Endothelial cell of umbilical vein (primary cell): ENCODE results near the gene TBC1D8. TPM values are rescaled to one million over a fixed set of nuclear protein-coding genes. Genes with fewer than 3 reads are reported as not detected.
A peak's percentile ranks its signal among the peaks of the same experiment; 100 is the strongest.

Experiments
- BruUV-seq: library from RNA; stranded (reverse); fragments of 400-500 nt; replicated peaks from 2 replicates; lab custom pipeline; 2021; lab: Mats Ljungman, UMichigan
- CTCF ChIA-PET: fragments of 300-600, 350-600 bp; sonication (Branson Sonifier 250); formaldehyde crosslinking; loops from one replicate; lab custom pipeline; 2021; ENCODE audit warnings: antibody characterized with exemption, inconsistent platforms; lab: Charles Lee
- POLR2A ChIA-PET: fragments of 300-600, 350-600 bp; sonication (Branson Sonifier 250); formaldehyde crosslinking; loops from one replicate; lab custom pipeline; 2021; ENCODE audit warnings: antibody characterized with exemption, inconsistent platforms; lab: Charles Lee
- DNase-seq: peaks from one replicate; pipeline ENCODE4 v3.0.0-alpha.2; 2011; ENCODE audit warnings: low read depth, low spot score
- FAIRE-seq: peaks from 2 replicates; lab custom pipeline; 2011; peaks lifted over from hg19 to GRCh38; lab: Jason Lieb, UNC
- H2AFZ ChIP-seq: 2 replicates; pipeline ENCODE4 v1.6.0; 2012; ENCODE audit warnings: low read depth, low read length, control low read depth, inconsistent platforms
- H3K27ac ChIP-seq: 2 replicates; pipeline ENCODE4 v1.5.1; 2011; ENCODE audit warnings: low read depth, mild to moderate bottlenecking, control low read depth, low read length, moderate library complexity; ENCODE audit not compliant: insufficient read depth
- H3K27me3 ChIP-seq, 2 experiments: 2 replicates each; pipeline versions ENCODE4 v1.6.0 to v1.6.1; 2011; ENCODE audit warnings: low read length in 2 of 2, mixed read lengths in 1 of 2; ENCODE audit not compliant: control insufficient read depth in 2 of 2, insufficient read depth in 2 of 2
- H3K36me3 ChIP-seq, 2 experiments: 2 replicates in 1 of 2; 3 replicates in 1 of 2; pipeline ENCODE4 v1.5.1; 2011; ENCODE audit warnings: low read length in 2 of 2, mild to moderate bottlenecking in 1 of 2, moderate library complexity in 1 of 2; ENCODE audit not compliant: control insufficient read depth in 2 of 2, insufficient read depth in 2 of 2; ENCODE audit errors: extremely low read depth in 1 of 2
- H3K4me1 ChIP-seq: 3 replicates; pipeline ENCODE4 v1.5.1; 2011; ENCODE audit warnings: mild to moderate bottlenecking, low read length; ENCODE audit not compliant: control insufficient read depth, insufficient read depth; ENCODE audit errors: extremely low read depth
- H3K4me2 ChIP-seq: 2 replicates; pipeline ENCODE4 v1.6.1; 2011; ENCODE audit warnings: low read length, control low read depth, mixed read lengths; ENCODE audit not compliant: insufficient read depth
- H3K4me3 ChIP-seq, 3 experiments: fragments of 200-600 bp in 1 of 3; sonication (generic), shearing (Covaris generic) in 1 of 3; replicated peaks in 1 of 3; 2 replicates each; pipeline ENCODE4 v1.5.1; 2011 to 2016; ENCODE audit warnings: control low read depth in 3 of 3, low read length in 3 of 3, mild to moderate bottlenecking in 2 of 3, inconsistent platforms in 1 of 3, low read depth in 1 of 3, moderate library complexity in 1 of 3; ENCODE audit not compliant: insufficient read depth in 1 of 3
- H3K79me2 ChIP-seq: 2 replicates; pipeline ENCODE4 v1.6.0; 2012; ENCODE audit warnings: low read length, inconsistent platforms; ENCODE audit not compliant: control insufficient read depth, insufficient read depth
- H3K9ac ChIP-seq: replicated peaks from 2 replicates; pipeline ENCODE3; 2011; ENCODE audit warnings: low read length, control low read depth; ENCODE audit not compliant: insufficient read depth; ENCODE audit errors: extremely low read depth
- H3K9me1 ChIP-seq: replicated peaks from 3 replicates; pipeline ENCODE4 v1.6.0; 2011; ENCODE audit warnings: mild to moderate bottlenecking, low read length; ENCODE audit not compliant: control insufficient read depth, insufficient read depth; ENCODE audit errors: extremely low read depth
- H3K9me3 ChIP-seq: replicated peaks from 2 replicates; pipeline ENCODE4 v1.5.1; 2012; ENCODE audit warnings: low read length, inconsistent platforms; ENCODE audit not compliant: control insufficient read depth, insufficient read depth
- H4K20me1 ChIP-seq: replicated peaks from 2 replicates; pipeline ENCODE3; 2011; ENCODE audit warnings: mild to moderate bottlenecking, low read length; ENCODE audit not compliant: control insufficient read depth, insufficient read depth; ENCODE audit errors: extremely low read depth
- CTCF ChIP-seq, 2 donors: IDR thresholded peaks; 1 replicate in 1 of 2; 2 replicates in 1 of 2; pipeline ENCODE4 v1.5.1; 2011; ENCODE audit warnings: low read length in 2 of 2, mild to moderate bottlenecking in 2 of 2, moderate library complexity in 2 of 2, control low read depth in 1 of 2, inconsistent platforms in 1 of 2, low read depth in 1 of 2; ENCODE audit not compliant: insufficient read depth in 1 of 2; ENCODE audit errors: extremely low read depth in 1 of 2
- EZH2 ChIP-seq: IDR thresholded peaks from 2 replicates; pipeline ENCODE4 v1.6.1; 2012; ENCODE audit warnings: borderline replicate concordance, low read depth, mild to moderate bottlenecking, moderate library complexity, low read length, inconsistent platforms; ENCODE audit not compliant: severe bottlenecking
- FOS ChIP-seq: IDR thresholded peaks from 2 replicates; pipeline ENCODE4 v1.6.1; 2011; ENCODE audit warnings: mild to moderate bottlenecking, low read length, moderate library complexity, borderline replicate concordance; ENCODE audit not compliant: insufficient read depth
- GATA2 ChIP-seq: IDR thresholded peaks from 2 replicates; pipeline ENCODE4 v1.7.0; 2011; ENCODE audit warnings: low read depth, mild to moderate bottlenecking, moderate library complexity, mixed read lengths, low read length; ENCODE audit not compliant: insufficient read length, insufficient read depth
- JUN ChIP-seq: IDR thresholded peaks from 2 replicates; pipeline ENCODE4 v1.6.1; 2011; ENCODE audit warnings: borderline replicate concordance, low read depth; ENCODE audit not compliant: insufficient read length, insufficient read depth
- MAX ChIP-seq: IDR thresholded peaks from 2 replicates; pipeline ENCODE4 v1.6.1; 2011; ENCODE audit not compliant: insufficient read depth, insufficient read length
- MYC ChIP-seq: IDR thresholded peaks from one replicate; pipeline ENCODE4 v1.6.1; 2011; ENCODE audit warnings: mild to moderate bottlenecking, low read depth, low read length
- POLR2A ChIP-seq: IDR thresholded peaks from 2 replicates; pipeline ENCODE4 v1.6.1; 2012; ENCODE audit warnings: low read depth, mild to moderate bottlenecking, control low read depth, low read length
- POLR2AphosphoS5 ChIP-seq: IDR thresholded peaks from 2 replicates; pipeline ENCODE4 v1.6.1; 2012; ENCODE audit warnings: low read depth, mild to moderate bottlenecking, control low read depth, low read length, moderate library complexity; ENCODE audit not compliant: insufficient read depth
- dilution Hi-C: fragments of 300-500 bp; cut with MboI; formaldehyde crosslinking; loops from one replicate; pipeline ENCODE4 v1.15.0; 2019; ENCODE audit warnings: low sequenced_read_pairs; ENCODE audit not compliant: extremely low pct_ligation_motif_present
- intact Hi-C: fragments of 100-400 bp; cut with micrococcal nuclease; formaldehyde crosslinking; loops from one replicate; pipeline ENCODE4 v1.10.0; 2022
- polyA plus RNA-seq, 4 experiments: library from polyadenylated mRNA; depleted of rRNA in 3 of 4; stranded (reverse) in 3 of 4; unstranded in 1 of 4; fragments of >200 nt; gene quantifications; 2 replicates each; pipeline versions ENCODE4 v1.2.1 to v1.2.3, GENCODE V29; 2011 to 2012; ENCODE audit warnings: missing spikeins in 1 of 4
- total RNA-seq: library from RNA; stranded (reverse); gene quantifications from 2 replicates; pipeline ENCODE4 v1.2.3, GENCODE V29; 2021

Gene TBC1D8
- total and polyA plus RNA-seq, 2 donors (not counting 3 experiments of a cell fraction or from before 2014, with no cell fraction given), result 28.5 to 32.1 TPM

GRCh38 chr2:101135412-101136296, 15.5 kb downstream of the TBC1D8 start:
- H3K27me3 ChIP-seq, result no peaks in the 10 kb centered on the region
- H3K36me3 ChIP-seq, result no peaks in the 10 kb centered on the region
- no peak overlapping the region for H2AFZ ChIP-seq
- no peak overlapping the region for H3K9ac ChIP-seq
- H3K79me2 ChIP-seq, result peaks cover 76% of the 10 kb centered on the region
- intact Hi-C loops, result no loop called here
- TF ChIP-seq FOS, result no peak
- TF ChIP-seq MYC, result no peak
- TF ChIP-seq JUN, result no peak
- TF ChIP-seq MAX, result no peak
- CTCF ChIA-PET, result interaction anchor here (1.2 to 1.6 kb wide), 2 partner anchors 15 to 53 kb away, joined by 3 read pairs; no protein-coding TSS in a partner anchor
- H3K4me1 ChIP-seq, result no peaks in the 10 kb centered on the region
- DNase-seq (no peak), FAIRE-seq (no peak)
- no peak overlapping the region for H3K4me2 ChIP-seq
- no peak overlapping the region for H3K4me3 ChIP-seq
- no peaks in the 10 kb centered on the region for H3K9me1 ChIP-seq
- H3K9me3 ChIP-seq, result no peaks in the 10 kb centered on the region
- H3K27ac ChIP-seq, result no peak overlapping the region
- no peaks in the 10 kb centered on the region for H4K20me1 ChIP-seq
- BruUV-seq, result no TSS peak
- dilution Hi-C loops, result no loop called here
- POLR2A ChIA-PET, result no interaction called here

- POLR2A ChIA-PET, result no interaction called here
- no TSS peak for BruUV-seq
- peak; percentile 67 for FAIRE-seq
These were observed 17.6 kb downstream of the TBC1D8 start for GRCh38 chr2:101133492-101134100.

More at GRCh38 chr2:101133492-101134100, 17.6 kb downstream of the TBC1D8 start:
- H3K79me2 ChIP-seq, result peaks cover 74% of the 10 kb centered on the region
- H3K4me2 ChIP-seq, result no peak overlapping the region
- no peaks in the 10 kb centered on the region for H3K9me1 ChIP-seq
- H3K4me1 ChIP-seq, result no peaks in the 10 kb centered on the region
- intact Hi-C loops, result no loop called here
- H4K20me1 ChIP-seq, result no peaks in the 10 kb centered on the region
- dilution Hi-C loops, result no loop called here
- no peak overlapping the region for H2AFZ ChIP-seq
- H3K36me3 ChIP-seq, result no peaks in the 10 kb centered on the region
- TF ChIP-seq FOS, result no peak
- TF ChIP-seq CTCF (IDR thresholded peaks at IDR 0.05; ENCODE audit: extremely low read depth in 1 of 2, insufficient read depth in 1 of 2, low read depth in 1 of 2, low read length in 2 of 2), result no peak
- no peak for TF ChIP-seq JUN
- no peak for TF ChIP-seq POLR2A
- TF ChIP-seq GATA2, result no peak
- no peak for TF ChIP-seq POLR2AphosphoS5
- TF ChIP-seq MYC, result no peak
- TF ChIP-seq MAX, result no peak
- no peak for TF ChIP-seq EZH2
- no peak overlapping the region for H3K9ac ChIP-seq
- CTCF ChIA-PET, result no interaction called here
- no peak overlapping the region for H3K4me3 ChIP-seq
- H3K27ac ChIP-seq, result no peak overlapping the region
- H3K9me3 ChIP-seq, result no peaks in the 10 kb centered on the region
- H3K27me3 ChIP-seq, result no peaks in the 10 kb centered on the region
- DNase-seq, result no peak
